Parathyroid adenoma (tissue), 2 donors: ENCODE results near the gene PLEKHS1.
"Not testable (repeated sequence)": the region's sequence is repeated elsewhere in the genome, so short reads cannot be mapped to it uniquely, and the experiment has no call there.

ENCODE experiments used
- H2AFZ ChIP-seq: fragments of 300-600 bp; sonication (generic); one replicate; pipeline ENCODE4 v1.7.0; 2017; ENCODE audit warnings: antibody characterized with exemption, mild to moderate bottlenecking
- H3K27ac ChIP-seq: fragments of 300-600 bp; sonication (generic); one replicate; pipeline ENCODE4 v1.7.0; 2017
- H3K27me3 ChIP-seq: fragments of 300-600 bp; sonication (generic); one replicate; pipeline ENCODE4 v1.7.0; 2017; ENCODE audit warnings: low read length; ENCODE audit not compliant: control insufficient read depth, insufficient read depth
- H3K36me3 ChIP-seq: fragments of 300-600 bp; sonication (generic); one replicate; pipeline ENCODE4 v1.7.0; 2017; ENCODE audit warnings: low read length; ENCODE audit not compliant: control insufficient read depth, insufficient read depth
- H3K4me1 ChIP-seq: fragments of 300-600 bp; sonication (generic); one replicate; pipeline ENCODE4 v1.7.0; 2017; ENCODE audit warnings: control low read depth
- H3K4me2 ChIP-seq: fragments of 300-600 bp; sonication (generic); one replicate; pipeline ENCODE4 v1.7.0; 2017; ENCODE audit warnings: low read length
- H3K4me3 ChIP-seq: fragments of 300-600 bp; sonication (generic); one replicate; pipeline ENCODE4 v1.7.0; 2017; ENCODE audit warnings: low read depth, low read length
- H3K79me2 ChIP-seq: fragments of 300-600 bp; sonication (generic); one replicate; pipeline ENCODE4 v1.7.0; 2017; ENCODE audit warnings: control low read depth
- H3K9ac ChIP-seq: fragments of 300-600 bp; sonication (generic); one replicate; pipeline ENCODE4 v1.7.0; 2017; ENCODE audit warnings: mild to moderate bottlenecking
- H3K9me3 ChIP-seq: fragments of 300-600 bp; sonication (generic); one replicate; pipeline ENCODE4 v1.7.0; 2017; ENCODE audit warnings: low read length; ENCODE audit not compliant: control insufficient read depth
- CTCF ChIP-seq: fragments of 300-600 bp; sonication (generic); IDR thresholded peaks from one replicate; pipeline ENCODE4 v1.7.0; 2017; ENCODE audit warnings: antibody characterized with exemption, mild to moderate bottlenecking
- donor health status: primary hyperparathyroidism.

The PLEKHS1 gene

GRCh38 chr10:113765910-113766309 is 14.4 kb downstream of the PLEKHS1 start:
- Histone ChIP-seq H3K4me3 (no peak overlapping the region), H3K4me1 (no peaks in the 10 kb centered on the region), H3K79me2 (no peaks in the 10 kb centered on the region), H3K36me3 (no peaks in the 10 kb centered on the region), H3K27ac (no peak overlapping the region), H3K9ac (no peak overlapping the region), H3K9me3 (no peaks in the 10 kb centered on the region), H3K27me3 (no peaks in the 10 kb centered on the region), H2AFZ (no peak overlapping the region), H3K4me2 (no peak overlapping the region)
- TF ChIP-seq CTCF, result no peak

GRCh38 chr10:113767222-113767621 is 15.7 kb downstream of the PLEKHS1 start:
- H3K27me3 ChIP-seq, result no peaks in the 10 kb centered on the region
- no peak overlapping the region for H2AFZ ChIP-seq
- H3K79me2 ChIP-seq, result no peaks in the 10 kb centered on the region
- H3K36me3 ChIP-seq, result no peaks in the 10 kb centered on the region
- H3K9ac ChIP-seq, result no peak overlapping the region
- H3K27ac ChIP-seq, result no peak overlapping the region
- no peak overlapping the region for H3K4me2 ChIP-seq
- H3K4me3 ChIP-seq, result no peak overlapping the region
- H3K4me1 ChIP-seq, result no peaks in the 10 kb centered on the region
- TF ChIP-seq CTCF, result no peak
- H3K9me3 ChIP-seq, result no peaks in the 10 kb centered on the region

GRCh38 chr10:113770346-113770745 is 18.9 kb downstream of the PLEKHS1 start:
- no peak overlapping the region for H3K4me3 ChIP-seq
- no peaks in the 10 kb centered on the region for H3K36me3 ChIP-seq
- no peak overlapping the region for H3K4me2 ChIP-seq

GRCh38 chr10:113771131-113771530 is 19.6 kb downstream of the PLEKHS1 start:
- not testable (repeated sequence) for H3K9me3 ChIP-seq, H3K36me3 ChIP-seq, H2AFZ ChIP-seq, H3K4me3 ChIP-seq, H3K27me3 ChIP-seq, H3K79me2 ChIP-seq, H3K4me1 ChIP-seq, H3K27ac ChIP-seq, H3K4me2 ChIP-seq
- H3K9ac ChIP-seq, result peak overlapping the region; percentile 14

More at GRCh38 chr10:113770346-113770745, 18.9 kb downstream of the PLEKHS1 start:
- no peak overlapping the region for H2AFZ ChIP-seq
- H3K4me1 ChIP-seq, result no peaks in the 10 kb centered on the region
- no peaks in the 10 kb centered on the region for H3K79me2 ChIP-seq
- H3K27ac ChIP-seq, result no peak overlapping the region
- no peak overlapping the region for H3K9ac ChIP-seq
- no peak for TF ChIP-seq CTCF
- H3K27me3 ChIP-seq, result no peaks in the 10 kb centered on the region
- no peaks in the 10 kb centered on the region for H3K9me3 ChIP-seq

- Histone ChIP-seq H3K9me3 (no peaks in the 10 kb centered on the region), H3K4me1 (no peaks in the 10 kb centered on the region), H3K9ac (no peak overlapping the region), H2AFZ (no peak overlapping the region), H3K4me2 (no peak overlapping the region), H3K36me3 (no peaks in the 10 kb centered on the region), H3K27me3 (no peaks in the 10 kb centered on the region), H3K4me3 (no peak overlapping the region), H3K27ac (no peak overlapping the region), H3K79me2 (no peaks in the 10 kb centered on the region)
- TF ChIP-seq CTCF, result no peak
These were observed 24.3 kb downstream of the PLEKHS1 start for GRCh38 chr10:113775686-113776294.
